HFFc6 (cell line): ENCODE data around the gene TDRD7. TPM values are rescaled to one million over a fixed set of nuclear protein-coding genes. Genes with fewer than 3 reads are reported as not detected.
"Not testable (repeated sequence)": the region's sequence is repeated elsewhere in the genome, so short reads cannot be mapped to it uniquely, and the experiment has no call there.

Experiments
- DNase-seq: peaks from one replicate; pipeline ENCODE4 v3.0.0-alpha.2; 2018
- H3K27ac Mint-ChIP-seq: 2 replicates; pipeline ENCODE4 v1.8.0; 2020; ENCODE audit warnings: mild to moderate bottlenecking, mixed read lengths
- H3K27me3 Mint-ChIP-seq: 2 replicates; pipeline ENCODE4 v1.8.0; 2021; ENCODE audit warnings: mild to moderate bottlenecking, moderate library complexity, mixed read lengths; ENCODE audit not compliant: insufficient read depth
- H3K36me3 Mint-ChIP-seq: 2 replicates; pipeline ENCODE4 v1.8.0; 2021; ENCODE audit warnings: low read depth, mixed read lengths
- H3K4me1 Mint-ChIP-seq: 2 replicates; pipeline ENCODE4 v1.8.0; 2020; ENCODE audit warnings: low read depth, mixed read lengths
- H3K4me3 Mint-ChIP-seq: 2 replicates; pipeline ENCODE4 v1.8.0; 2020; ENCODE audit warnings: mild to moderate bottlenecking, moderate library complexity, mixed read lengths
- H3K9me3 Mint-ChIP-seq: 2 replicates; pipeline ENCODE4 v1.8.0; 2020; ENCODE audit warnings: mild to moderate bottlenecking, mixed read lengths
- total RNA-seq, 6 experiments: library from RNA; stranded (reverse); fragmentation: NEBNext Ultra II Directional; extraction: Animal tissue kit (Norgen Biotek cat#: 25700); gene quantifications; 2 replicates in 1 of 6; 3 replicates in 5 of 6; pipeline ENCODE4 v1.2.3, GENCODE V29; 2021
- TF ChIP-seq, protein P1 (sequence below): fragments of 200-600 bp; sonication (generic); IDR thresholded peaks from 2 replicates; pipeline ENCODE4 v1.5.0; 2021; ENCODE audit warnings: antibody characterized with exemption, mild to moderate bottlenecking

Gene TDRD7
- total RNA-seq, 6 experiments from 2014 or later: 8.2 to 10.5 (median 9.0) TPM

GRCh38 chr9:97491216-97491999, 79.5 kb downstream of the TDRD7 start:
- Mint-ChIP-seq H3K4me3 (no peak overlapping the region), H3K9me3 (no peaks in the 10 kb centered on the region), H3K27me3 (peaks cover 1% of the 10 kb centered on the region; the same call in 1 of the 2 replicates), H3K36me3 (peaks cover 21% of the 10 kb centered on the region), H3K27ac (no peak overlapping the region), H3K4me1 (peaks cover 18% of the 10 kb centered on the region)
- no peak for DNase-seq
- TF ChIP-seq, protein P1, sequence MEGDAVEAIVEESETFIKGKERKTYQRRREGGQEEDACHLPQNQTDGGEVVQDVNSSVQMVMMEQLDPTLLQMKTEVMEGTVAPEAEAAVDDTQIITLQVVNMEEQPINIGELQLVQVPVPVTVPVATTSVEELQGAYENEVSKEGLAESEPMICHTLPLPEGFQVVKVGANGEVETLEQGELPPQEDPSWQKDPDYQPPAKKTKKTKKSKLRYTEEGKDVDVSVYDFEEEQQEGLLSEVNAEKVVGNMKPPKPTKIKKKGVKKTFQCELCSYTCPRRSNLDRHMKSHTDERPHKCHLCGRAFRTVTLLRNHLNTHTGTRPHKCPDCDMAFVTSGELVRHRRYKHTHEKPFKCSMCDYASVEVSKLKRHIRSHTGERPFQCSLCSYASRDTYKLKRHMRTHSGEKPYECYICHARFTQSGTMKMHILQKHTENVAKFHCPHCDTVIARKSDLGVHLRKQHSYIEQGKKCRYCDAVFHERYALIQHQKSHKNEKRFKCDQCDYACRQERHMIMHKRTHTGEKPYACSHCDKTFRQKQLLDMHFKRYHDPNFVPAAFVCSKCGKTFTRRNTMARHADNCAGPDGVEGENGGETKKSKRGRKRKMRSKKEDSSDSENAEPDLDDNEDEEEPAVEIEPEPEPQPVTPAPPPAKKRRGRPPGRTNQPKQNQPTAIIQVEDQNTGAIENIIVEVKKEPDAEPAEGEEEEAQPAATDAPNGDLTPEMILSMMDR: no peak

DNA sequence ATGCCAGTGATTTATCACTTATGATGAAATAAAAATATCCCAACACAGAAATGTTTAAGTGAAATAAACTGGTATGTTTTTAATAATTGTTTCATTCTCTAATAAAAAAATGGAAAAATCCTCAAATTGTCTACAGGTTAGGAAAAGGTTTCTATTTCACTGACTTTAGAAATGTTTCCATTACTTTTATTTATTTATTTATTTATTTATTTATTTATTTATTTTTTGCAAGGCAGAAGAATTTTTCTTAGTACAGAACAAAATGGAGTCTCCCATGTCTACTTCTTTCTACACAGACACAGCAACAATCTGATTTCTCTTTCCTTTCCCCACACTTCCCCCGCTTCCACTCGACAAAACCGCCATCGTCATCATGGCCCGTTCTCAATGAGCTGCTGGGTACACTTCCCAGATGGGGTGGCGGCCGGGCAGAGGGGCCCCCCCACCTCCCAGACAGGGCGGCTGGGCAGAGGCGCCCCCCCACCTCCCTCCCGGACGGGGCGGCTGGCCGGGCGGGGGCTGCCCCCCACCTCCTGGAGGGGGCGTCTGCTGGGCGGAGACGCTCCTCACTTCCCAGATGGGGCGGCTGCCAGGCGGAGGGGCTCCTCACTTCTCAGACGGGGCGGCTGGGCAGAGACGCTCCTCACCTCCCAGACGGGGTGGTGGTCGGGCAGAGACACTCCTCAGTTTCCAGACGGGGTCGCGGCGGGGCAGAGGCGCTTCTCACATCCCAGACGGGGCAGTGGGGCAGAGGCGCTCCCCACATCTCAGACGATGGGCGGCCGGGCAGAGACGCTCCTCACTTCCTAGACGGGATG, 85.9 kb downstream of the TDRD7 start:
- H3K4me3 Mint-ChIP-seq, H3K27ac Mint-ChIP-seq, DNase-seq, H3K36me3 Mint-ChIP-seq, H3K9me3 Mint-ChIP-seq: not testable (repeated sequence)
- peaks cover 11% of the 10 kb centered on the region for H3K4me1 Mint-ChIP-seq
- H3K27me3 Mint-ChIP-seq: peaks cover 13% of the 10 kb centered on the region

- not testable (repeated sequence) for H3K4me3 Mint-ChIP-seq, H3K36me3 Mint-ChIP-seq, H3K9me3 Mint-ChIP-seq, DNase-seq, H3K27ac Mint-ChIP-seq
- H3K4me1 Mint-ChIP-seq: peaks cover 19% of the 10 kb centered on the region
- H3K27me3 Mint-ChIP-seq: peaks cover 23% of the 10 kb centered on the region
These were observed 87.0 kb downstream of the TDRD7 start for GRCh38 chr9:97498846-97499245.

GRCh38 chr9:97500263-97500662, 88.4 kb downstream of the TDRD7 start:
- H3K4me1 Mint-ChIP-seq: peaks cover 19% of the 10 kb centered on the region
- H3K9me3 Mint-ChIP-seq: no peaks in the 10 kb centered on the region
- no peak for DNase-seq
- no peak overlapping the region for H3K4me3 Mint-ChIP-seq
- no peaks in the 10 kb centered on the region for H3K36me3 Mint-ChIP-seq
- no peak overlapping the region for H3K27ac Mint-ChIP-seq
- TF ChIP-seq, protein P1: no peak
- H3K27me3 Mint-ChIP-seq: peaks cover 25% of the 10 kb centered on the region

DNA sequence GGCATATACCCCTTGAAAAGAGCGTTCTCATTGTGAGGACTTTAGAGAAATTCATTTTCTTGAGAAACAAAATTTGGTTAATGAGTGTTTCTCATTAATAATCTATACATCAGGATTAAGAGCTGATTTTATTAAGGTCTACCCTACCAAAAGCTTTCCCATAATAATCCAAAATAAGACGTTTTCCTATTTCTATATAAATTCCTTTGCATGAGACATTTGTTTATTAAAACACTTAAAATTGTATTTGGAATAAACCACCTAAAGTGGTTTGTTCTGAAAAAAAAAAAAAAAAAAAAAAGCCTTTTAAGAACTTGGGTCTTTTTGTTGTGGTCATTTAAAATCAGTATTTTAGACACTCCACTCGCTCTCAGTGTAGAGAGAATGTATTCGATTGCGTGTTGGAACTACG, 88.9 kb downstream of the TDRD7 start:
- no peak for DNase-seq
- H3K27me3 Mint-ChIP-seq: peaks cover 25% of the 10 kb centered on the region
- no peak overlapping the region for H3K27ac Mint-ChIP-seq
- H3K9me3 Mint-ChIP-seq: no peaks in the 10 kb centered on the region
- no peaks in the 10 kb centered on the region for H3K36me3 Mint-ChIP-seq
- TF ChIP-seq, protein P1: no peak
- H3K4me3 Mint-ChIP-seq: peak overlapping the region; percentile 78
- H3K4me1 Mint-ChIP-seq: peaks cover 19% of the 10 kb centered on the region

- H3K27ac Mint-ChIP-seq: no peak within 1 kb of the TSS
- no peaks in the 10 kb centered on the region for H3K9me3 Mint-ChIP-seq
- peak within 1 kb of the TSS; percentile 78 for H3K4me3 Mint-ChIP-seq
- H3K27me3 Mint-ChIP-seq: peaks cover 25% of the 10 kb centered on the region
- TF ChIP-seq, protein P1: peak; percentile 31; the same call in 1 of the 2 replicates
- no peak for DNase-seq
- H3K36me3 Mint-ChIP-seq: no peaks in the 10 kb centered on the region
- peaks cover 19% of the 10 kb centered on the region for H3K4me1 Mint-ChIP-seq
These were observed 89.5 kb downstream of the TDRD7 start, which contains the start of gene TMOD1 for GRCh38 chr9:97501177-97501971. Gene TMOD1 (plus strand): TSS chr9:97501666. CDS start chr9:97524189, 22,523 bp downstream.
